ENCODE measurements around the gene APBB3. TPM values are rescaled to one million over a fixed set of nuclear protein-coding genes. Genes with fewer than 3 reads are reported as not detected.
A peak's percentile ranks its signal among the peaks of the same experiment; 100 is the strongest.

Gene APBB3
- total RNA-seq, 2 donors from 2014 or later, result 7.4 to 8.3 TPM

- Histone ChIP-seq H3K4me1 (peaks cover 0 to 39% of the 10 kb centered on the region in 2 donors), H3K9me3 (no peaks in the 10 kb centered on the region), H3K4me3 (no peak overlapping the region), H3K27me3 (no peaks in the 10 kb centered on the region), H3K27ac (no peak overlapping the region), H3K36me3 (no peaks in the 10 kb centered on the region)
- DNase-seq (ENCODE audit: low spot score), result no peak
- TF ChIP-seq, protein P1, sequence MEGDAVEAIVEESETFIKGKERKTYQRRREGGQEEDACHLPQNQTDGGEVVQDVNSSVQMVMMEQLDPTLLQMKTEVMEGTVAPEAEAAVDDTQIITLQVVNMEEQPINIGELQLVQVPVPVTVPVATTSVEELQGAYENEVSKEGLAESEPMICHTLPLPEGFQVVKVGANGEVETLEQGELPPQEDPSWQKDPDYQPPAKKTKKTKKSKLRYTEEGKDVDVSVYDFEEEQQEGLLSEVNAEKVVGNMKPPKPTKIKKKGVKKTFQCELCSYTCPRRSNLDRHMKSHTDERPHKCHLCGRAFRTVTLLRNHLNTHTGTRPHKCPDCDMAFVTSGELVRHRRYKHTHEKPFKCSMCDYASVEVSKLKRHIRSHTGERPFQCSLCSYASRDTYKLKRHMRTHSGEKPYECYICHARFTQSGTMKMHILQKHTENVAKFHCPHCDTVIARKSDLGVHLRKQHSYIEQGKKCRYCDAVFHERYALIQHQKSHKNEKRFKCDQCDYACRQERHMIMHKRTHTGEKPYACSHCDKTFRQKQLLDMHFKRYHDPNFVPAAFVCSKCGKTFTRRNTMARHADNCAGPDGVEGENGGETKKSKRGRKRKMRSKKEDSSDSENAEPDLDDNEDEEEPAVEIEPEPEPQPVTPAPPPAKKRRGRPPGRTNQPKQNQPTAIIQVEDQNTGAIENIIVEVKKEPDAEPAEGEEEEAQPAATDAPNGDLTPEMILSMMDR (IDR thresholded peaks at IDR 0.05), result no peak
Measured at GRCh38 chr5:140574165-140574564, 9.8 kb upstream of the APBB3 start.

DNA sequence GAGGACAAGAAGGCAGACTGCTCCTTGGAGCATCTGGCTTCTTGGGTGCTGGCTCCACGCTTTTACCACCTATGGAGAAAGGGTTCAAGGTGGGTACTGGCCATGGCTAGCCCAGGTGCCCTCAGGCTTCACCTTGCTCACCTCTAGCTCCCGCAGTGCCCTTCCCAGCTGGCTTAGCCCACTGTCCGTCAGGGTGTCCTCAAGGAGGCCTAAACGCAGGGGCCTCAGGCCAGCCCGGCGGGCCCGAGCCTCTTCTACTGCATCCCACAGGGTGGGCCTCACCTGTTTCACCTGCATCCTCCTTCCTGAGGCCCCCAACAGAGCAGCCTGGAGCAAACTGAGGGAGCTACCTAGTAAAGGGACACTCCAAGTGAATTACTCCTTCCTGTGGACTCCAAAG, 9.3 kb upstream of the APBB3 start:
- no peaks in the 10 kb centered on the region for H3K27me3 ChIP-seq
- no peaks in the 10 kb centered on the region for H3K36me3 ChIP-seq
- no peak overlapping the region for H3K4me3 ChIP-seq
- DNase-seq (ENCODE audit: low spot score), result no peak
- H3K4me1 ChIP-seq, result peaks cover 0 to 44% of the 10 kb centered on the region in 2 donors
- TF ChIP-seq, protein P1 (IDR thresholded peaks at IDR 0.05), result no peak
- H3K27ac ChIP-seq, result no peak overlapping the region
- no peaks in the 10 kb centered on the region for H3K9me3 ChIP-seq

DNA sequence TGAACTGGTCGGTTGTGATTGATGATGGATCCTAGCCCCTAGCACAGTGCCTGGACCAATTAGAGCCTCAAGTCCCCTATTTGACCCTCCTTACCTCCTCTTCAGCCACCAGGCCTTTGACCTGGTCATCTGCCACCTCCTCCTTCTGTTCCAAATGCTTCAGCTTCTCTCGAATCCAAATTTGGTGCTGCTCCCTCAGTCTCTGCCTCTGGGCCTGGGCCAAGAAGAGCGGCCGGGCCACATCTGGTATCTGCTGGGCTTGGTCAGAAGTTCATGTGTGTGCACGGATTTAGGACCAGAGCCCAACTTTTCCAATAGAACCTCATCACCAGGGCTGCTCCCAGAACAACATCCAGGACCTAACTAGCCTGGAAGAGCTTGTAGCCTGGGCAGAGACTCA, 6.7 kb upstream of the APBB3 start:
- Histone ChIP-seq H3K27me3 (no peaks in the 10 kb centered on the region), H3K4me1 (peaks cover 0 to 69% of the 10 kb centered on the region in 2 donors), H3K36me3 (peaks cover 20% of the 10 kb centered on the region), H3K4me3 (no peak overlapping the region), H3K9me3 (no peaks in the 10 kb centered on the region), H3K27ac (peak overlapping the region; percentile 71 to 74)
- DNase-seq (ENCODE audit: low spot score), result no peak
- TF ChIP-seq, protein P1 (IDR thresholded peaks at IDR 0.05), result no peak

DNA sequence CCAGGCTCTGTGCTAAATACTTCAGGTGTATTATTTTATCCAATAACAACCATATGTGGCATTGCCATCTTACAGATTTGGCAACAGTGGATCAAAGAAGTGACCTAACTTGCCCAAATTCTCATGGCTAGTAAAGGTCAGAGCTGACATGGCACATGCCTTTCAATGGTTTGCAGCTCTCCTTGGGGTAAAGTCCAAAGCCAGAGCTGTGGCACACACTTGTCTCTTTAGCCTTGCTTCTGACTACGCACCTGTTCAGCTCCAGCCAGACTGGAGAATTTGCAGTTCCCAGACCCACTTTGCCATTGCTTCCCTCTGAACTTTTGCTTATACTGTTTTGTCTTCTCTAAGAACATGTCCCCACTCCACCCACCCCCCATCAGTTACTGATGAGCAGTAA, 6.1 kb upstream of the APBB3 start:
- Histone ChIP-seq H3K27ac (peak overlapping the region; percentile 71 to 74), H3K4me1 (peaks cover 0 to 76% of the 10 kb centered on the region in 2 donors)

GRCh38 chr5:140570058-140570457, 5.7 kb upstream of the APBB3 start:
- no peaks in the 10 kb centered on the region for H3K27me3 ChIP-seq
- H3K4me1 ChIP-seq, result peaks cover 0 to 80% of the 10 kb centered on the region in 2 donors
- no peak overlapping the region for H3K4me3 ChIP-seq
- TF ChIP-seq, protein P1 (IDR thresholded peaks at IDR 0.05), result no peak
- DNase-seq (ENCODE audit: low spot score), result no peak
- no peaks in the 10 kb centered on the region for H3K9me3 ChIP-seq
- peak overlapping the region; percentile 71 to 74 for H3K27ac ChIP-seq
- H3K36me3 ChIP-seq, result peaks cover 20% of the 10 kb centered on the region

More for the DNA sequence above, 6.1 kb upstream of the APBB3 start:
- Histone ChIP-seq H3K9me3 (no peaks in the 10 kb centered on the region), H3K27me3 (no peaks in the 10 kb centered on the region), H3K4me3 (no peak overlapping the region), H3K36me3 (peaks cover 20% of the 10 kb centered on the region)
- no peak for DNase-seq (ENCODE audit: low spot score)
- TF ChIP-seq, protein P1 (IDR thresholded peaks at IDR 0.05), result no peak

DNA sequence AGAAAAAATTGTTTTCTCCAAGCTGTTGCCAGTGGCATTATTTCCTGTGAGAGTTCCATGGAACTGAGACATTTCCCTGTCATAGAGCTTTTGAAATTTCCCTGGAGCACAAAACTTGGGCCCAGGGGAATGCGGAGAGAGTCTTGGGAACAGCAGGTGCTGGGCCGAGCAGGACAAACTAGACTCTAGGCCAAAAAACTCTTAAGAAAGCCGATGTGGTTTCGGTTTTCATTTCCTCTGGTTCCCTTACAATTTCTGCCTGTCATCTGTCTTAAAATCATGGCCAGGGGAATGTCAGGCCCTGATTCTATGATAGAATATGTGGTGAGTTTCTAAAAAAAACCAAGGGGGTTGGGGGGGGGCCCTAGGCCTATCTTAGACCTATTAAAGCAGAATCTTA, 4.8 kb upstream of the APBB3 start:
- DNase-seq (ENCODE audit: low spot score), result no peak
- Histone ChIP-seq H3K4me1 (peaks cover 0 to 75% of the 10 kb centered on the region in 2 donors), H3K27ac (peak overlapping the region; percentile 71 to 74), H3K36me3 (peaks cover 20% of the 10 kb centered on the region), H3K9me3 (no peaks in the 10 kb centered on the region), H3K27me3 (no peaks in the 10 kb centered on the region), H3K4me3 (no peak overlapping the region)
- TF ChIP-seq, protein P1 (IDR thresholded peaks at IDR 0.05), result no peak
